MM.1S (cell line): Measurements from ENCODE around the gene ABCB9.

ENCODE experiments used
- EZH2 ChIP-seq: fragments of 300-600 bp; sonication (generic); optimal IDR thresholded peaks from 2 replicates; pipeline ENCODE3; 2017; ENCODE audit warnings: low read depth, mild to moderate bottlenecking, antibody characterized with exemption, low read length, mixed read lengths
- EZH2phosphoT487 ChIP-seq: fragments of 300-600 bp; sonication (generic); IDR thresholded peaks from 2 replicates; pipeline ENCODE4 v1.6.1; 2018; ENCODE audit warnings: antibody characterized with exemption, low read length
- TF ChIP-seq, protein P1 (sequence below): fragments of 300-600 bp; sonication (generic); IDR thresholded peaks from 2 replicates; pipeline ENCODE4 v1.5.1; 2016; ENCODE audit warnings: antibody characterized with exemption, low read length, mixed read lengths

DNA sequence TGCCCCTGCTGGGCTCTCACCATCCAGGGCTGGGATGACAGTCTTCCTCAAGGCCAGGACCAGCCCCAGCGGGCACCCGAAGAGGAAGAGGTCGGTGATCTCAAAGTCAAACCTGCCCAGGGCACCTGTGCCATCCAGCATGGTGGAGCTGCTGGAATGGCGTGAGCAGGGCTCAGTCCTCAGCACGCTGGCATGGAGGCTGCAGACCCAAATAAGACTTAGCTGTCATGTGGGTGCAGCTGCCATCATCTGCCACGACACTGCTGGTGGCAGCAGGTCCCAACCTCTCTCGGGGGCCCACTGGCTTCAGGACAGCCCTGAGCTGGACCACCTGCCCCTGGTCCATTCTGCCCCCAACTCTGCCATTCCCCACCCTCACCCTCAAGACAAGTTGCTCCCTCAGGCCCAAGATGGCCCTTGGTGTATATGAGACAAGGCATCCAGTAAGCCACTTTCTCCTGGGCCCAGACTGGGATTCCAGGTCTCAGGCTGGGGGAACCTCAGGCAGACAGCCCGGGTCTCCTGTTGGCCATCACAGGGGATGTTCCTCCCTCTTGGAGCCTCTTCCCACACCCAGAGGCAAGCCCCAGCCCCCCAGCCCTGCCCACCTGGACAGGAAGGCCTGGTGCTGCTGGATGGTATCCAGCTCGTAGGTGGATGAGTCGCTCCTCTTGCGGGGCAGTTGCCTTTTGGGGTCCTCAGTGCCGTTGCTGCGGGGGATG, 28.7 kb upstream of the ABCB9 start:
- TF ChIP-seq, protein P1, sequence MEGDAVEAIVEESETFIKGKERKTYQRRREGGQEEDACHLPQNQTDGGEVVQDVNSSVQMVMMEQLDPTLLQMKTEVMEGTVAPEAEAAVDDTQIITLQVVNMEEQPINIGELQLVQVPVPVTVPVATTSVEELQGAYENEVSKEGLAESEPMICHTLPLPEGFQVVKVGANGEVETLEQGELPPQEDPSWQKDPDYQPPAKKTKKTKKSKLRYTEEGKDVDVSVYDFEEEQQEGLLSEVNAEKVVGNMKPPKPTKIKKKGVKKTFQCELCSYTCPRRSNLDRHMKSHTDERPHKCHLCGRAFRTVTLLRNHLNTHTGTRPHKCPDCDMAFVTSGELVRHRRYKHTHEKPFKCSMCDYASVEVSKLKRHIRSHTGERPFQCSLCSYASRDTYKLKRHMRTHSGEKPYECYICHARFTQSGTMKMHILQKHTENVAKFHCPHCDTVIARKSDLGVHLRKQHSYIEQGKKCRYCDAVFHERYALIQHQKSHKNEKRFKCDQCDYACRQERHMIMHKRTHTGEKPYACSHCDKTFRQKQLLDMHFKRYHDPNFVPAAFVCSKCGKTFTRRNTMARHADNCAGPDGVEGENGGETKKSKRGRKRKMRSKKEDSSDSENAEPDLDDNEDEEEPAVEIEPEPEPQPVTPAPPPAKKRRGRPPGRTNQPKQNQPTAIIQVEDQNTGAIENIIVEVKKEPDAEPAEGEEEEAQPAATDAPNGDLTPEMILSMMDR: no peak
- TF ChIP-seq EZH2phosphoT487 (no peak), EZH2 (no peak)
